ENCODE measurements around the gene PRCC.

Gene PRCC

GRCh38 chr1:156839426-156840109, 72.2 kb downstream of the PRCC start:
- Histone ChIP-seq H3K27ac (ENCODE audit: low read depth, low read length) (no peak overlapping the region), H3K4me1 (ENCODE audit: control insufficient read depth, insufficient read depth, low read length) (peaks cover 5% of the 10 kb centered on the region; the same call in 1 of the 2 replicates), H3K9ac (ENCODE audit: low read depth, low read length) (no peak overlapping the region), H3K36me3 (ENCODE audit: control insufficient read depth, insufficient read depth, low read length) (no peaks in the 10 kb centered on the region), H3K4me3 (ENCODE audit: low read depth, low read length) (no peak overlapping the region), H3K27me3 (ENCODE audit: control insufficient read depth, insufficient read depth, low read length) (peaks cover 49% of the 10 kb centered on the region), H3K9me3 (ENCODE audit: control insufficient read depth, insufficient read depth, low read length) (no peaks in the 10 kb centered on the region)

DNA sequence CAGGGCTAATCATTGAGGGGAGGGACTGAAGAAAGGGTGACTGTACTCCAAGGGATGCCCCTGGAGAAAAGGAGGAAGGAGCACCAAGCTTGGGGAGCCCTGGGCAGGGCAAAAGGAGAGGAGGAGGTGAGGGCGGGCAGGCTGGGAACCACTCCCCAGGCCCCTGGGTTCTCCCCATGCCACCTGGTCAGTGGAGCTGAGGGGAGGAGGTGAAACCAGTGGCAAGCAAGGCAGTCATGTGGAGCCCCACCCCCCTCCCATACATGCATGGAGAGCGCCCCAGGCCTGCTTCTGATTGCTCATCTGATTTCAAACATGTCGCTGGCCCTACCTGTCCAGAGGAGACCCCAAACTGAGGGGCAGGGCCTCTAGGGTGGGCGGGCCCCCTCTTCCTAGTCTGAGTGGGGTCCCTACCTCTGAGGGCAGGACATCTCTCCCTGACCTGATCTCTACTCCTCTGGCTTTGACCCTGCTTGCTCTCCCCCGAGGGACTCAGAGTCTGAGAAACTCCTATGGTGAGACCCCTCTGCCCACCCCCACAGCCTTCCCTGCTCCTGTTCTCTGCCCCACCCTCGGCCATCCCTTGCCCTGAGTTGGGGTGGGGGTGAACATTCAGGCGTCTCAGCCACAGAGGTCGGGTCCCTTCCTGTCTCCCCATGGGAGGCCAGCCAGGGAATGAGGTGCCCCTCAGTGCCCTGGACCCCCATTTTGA, 73.0 kb downstream of the PRCC start:
- Histone ChIP-seq H3K4me3 (ENCODE audit: low read depth, low read length) (no peak overlapping the region), H3K27ac (ENCODE audit: low read depth, low read length) (no peak overlapping the region), H3K9me3 (ENCODE audit: control insufficient read depth, insufficient read depth, low read length) (no peaks in the 10 kb centered on the region), H3K27me3 (ENCODE audit: control insufficient read depth, insufficient read depth, low read length) (peaks cover 51% of the 10 kb centered on the region), H3K36me3 (ENCODE audit: control insufficient read depth, insufficient read depth, low read length) (no peaks in the 10 kb centered on the region), H3K9ac (ENCODE audit: low read depth, low read length) (no peak overlapping the region), H3K4me1 (ENCODE audit: control insufficient read depth, insufficient read depth, low read length) (peaks cover 6% of the 10 kb centered on the region; the same call in 1 of the 2 replicates)

GRCh38 chr1:156840898-156841279, 73.6 kb downstream of the PRCC start:
- H3K9me3 ChIP-seq (ENCODE audit: control insufficient read depth, insufficient read depth, low read length), result no peaks in the 10 kb centered on the region
- H3K9ac ChIP-seq (ENCODE audit: low read depth, low read length), result no peak overlapping the region
- no peak overlapping the region for H3K4me3 ChIP-seq (ENCODE audit: low read depth, low read length)
- H3K27me3 ChIP-seq (ENCODE audit: control insufficient read depth, insufficient read depth, low read length), result peaks cover 56% of the 10 kb centered on the region
- peaks cover 6% of the 10 kb centered on the region; the same call in 1 of the 2 replicates for H3K4me1 ChIP-seq (ENCODE audit: control insufficient read depth, insufficient read depth, low read length)
- no peaks in the 10 kb centered on the region for H3K36me3 ChIP-seq (ENCODE audit: control insufficient read depth, insufficient read depth, low read length)
- H3K27ac ChIP-seq (ENCODE audit: low read depth, low read length), result no peak overlapping the region

- no peak overlapping the region for H3K27ac ChIP-seq (ENCODE audit: low read depth, low read length)
- H3K4me1 ChIP-seq (ENCODE audit: control insufficient read depth, insufficient read depth, low read length), result peaks cover 6% of the 10 kb centered on the region; the same call in 1 of the 2 replicates
- no peak overlapping the region for H3K9ac ChIP-seq (ENCODE audit: low read depth, low read length)
- H3K36me3 ChIP-seq (ENCODE audit: control insufficient read depth, insufficient read depth, low read length), result no peaks in the 10 kb centered on the region
- H3K27me3 ChIP-seq (ENCODE audit: control insufficient read depth, insufficient read depth, low read length), result peaks cover 61% of the 10 kb centered on the region
- no peak overlapping the region for H3K4me3 ChIP-seq (ENCODE audit: low read depth, low read length)
- no peaks in the 10 kb centered on the region for H3K9me3 ChIP-seq (ENCODE audit: control insufficient read depth, insufficient read depth, low read length)
Measured at GRCh38 chr1:156841295-156841855, 74.0 kb downstream of the PRCC start.

DNA sequence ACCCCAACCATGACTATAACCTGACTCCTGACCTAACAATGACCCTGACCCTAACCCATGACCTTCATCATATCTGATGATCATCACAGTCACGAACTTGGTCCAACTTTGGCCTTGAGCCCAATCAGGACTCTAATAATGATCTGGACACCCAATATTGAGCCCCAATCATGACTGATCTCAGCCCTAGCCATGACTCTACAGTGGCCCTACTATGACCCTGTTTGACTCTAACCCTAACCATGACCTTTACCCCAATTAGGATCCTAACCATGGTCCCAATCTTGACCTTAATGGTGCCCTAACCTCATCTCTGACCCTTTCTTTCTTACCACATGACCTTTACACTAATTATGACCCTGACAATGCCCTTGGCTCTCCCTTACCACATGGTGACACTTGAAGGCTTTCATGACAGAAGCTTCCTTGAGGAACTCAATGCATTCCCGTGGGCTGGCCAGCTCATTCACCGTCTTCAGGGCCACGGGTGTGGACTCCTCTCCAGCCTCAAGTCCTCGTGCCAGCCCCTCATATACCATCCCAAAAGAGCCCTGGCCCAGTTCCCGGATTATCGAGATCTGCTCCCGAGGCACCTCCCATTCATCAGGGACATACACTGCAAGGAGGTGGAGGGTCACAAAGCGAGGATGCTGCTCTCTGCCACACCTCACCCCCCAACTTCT, 75.4 kb downstream of the PRCC start:
- Histone ChIP-seq H3K4me1 (ENCODE audit: control insufficient read depth, insufficient read depth, low read length) (peaks cover 6% of the 10 kb centered on the region; the same call in 1 of the 2 replicates), H3K27me3 (ENCODE audit: control insufficient read depth, insufficient read depth, low read length) (peaks cover 66% of the 10 kb centered on the region), H3K9ac (ENCODE audit: low read depth, low read length) (no peak overlapping the region), H3K27ac (ENCODE audit: low read depth, low read length) (no peak overlapping the region), H3K9me3 (ENCODE audit: control insufficient read depth, insufficient read depth, low read length) (no peaks in the 10 kb centered on the region), H3K4me3 (ENCODE audit: low read depth, low read length) (no peak overlapping the region), H3K36me3 (ENCODE audit: control insufficient read depth, insufficient read depth, low read length) (no peaks in the 10 kb centered on the region)

GRCh38 chr1:156844102-156844501, 76.8 kb downstream of the PRCC start:
- H3K9me3 ChIP-seq (ENCODE audit: control insufficient read depth, insufficient read depth, low read length), result no peaks in the 10 kb centered on the region
- peaks cover 7% of the 10 kb centered on the region; the same call in 1 of the 2 replicates for H3K4me1 ChIP-seq (ENCODE audit: control insufficient read depth, insufficient read depth, low read length)
- no peak overlapping the region for H3K27ac ChIP-seq (ENCODE audit: low read depth, low read length)
- no peaks in the 10 kb centered on the region for H3K36me3 ChIP-seq (ENCODE audit: control insufficient read depth, insufficient read depth, low read length)
- no peak overlapping the region for H3K4me3 ChIP-seq (ENCODE audit: low read depth, low read length)
- H3K9ac ChIP-seq (ENCODE audit: low read depth, low read length), result no peak overlapping the region
- peaks cover 78% of the 10 kb centered on the region for H3K27me3 ChIP-seq (ENCODE audit: control insufficient read depth, insufficient read depth, low read length)

DNA sequence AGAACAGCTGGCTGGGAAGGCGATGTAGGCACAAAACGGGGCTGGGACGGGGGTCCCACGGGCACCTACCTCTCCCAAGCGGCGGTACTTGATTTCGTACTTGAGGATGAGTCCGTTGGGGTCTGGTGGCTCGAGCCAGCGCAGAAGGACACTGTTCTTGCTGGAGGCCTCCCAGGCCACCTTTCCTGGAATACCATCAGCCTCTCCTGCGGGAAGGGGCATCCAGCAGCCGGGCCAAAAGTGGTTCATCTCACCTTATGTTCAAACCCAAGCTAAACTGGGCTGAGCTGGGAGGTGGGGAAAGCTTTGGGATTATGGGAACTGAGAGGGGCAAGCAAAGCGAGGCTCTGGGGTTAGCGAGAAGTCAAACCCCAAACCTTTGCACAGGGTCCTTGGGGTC, 77.3 kb downstream of the PRCC start:
- Histone ChIP-seq H3K9me3 (ENCODE audit: control insufficient read depth, insufficient read depth, low read length) (no peaks in the 10 kb centered on the region), H3K27ac (ENCODE audit: low read depth, low read length) (no peak overlapping the region), H3K36me3 (ENCODE audit: control insufficient read depth, insufficient read depth, low read length) (no peaks in the 10 kb centered on the region), H3K4me1 (ENCODE audit: control insufficient read depth, insufficient read depth, low read length) (peaks cover 6% of the 10 kb centered on the region; the same call in 1 of the 2 replicates), H3K27me3 (ENCODE audit: control insufficient read depth, insufficient read depth, low read length) (peaks cover 83% of the 10 kb centered on the region), H3K9ac (ENCODE audit: low read depth, low read length) (no peak overlapping the region), H3K4me3 (ENCODE audit: low read depth, low read length) (peak overlapping the region; percentile 56)

DNA sequence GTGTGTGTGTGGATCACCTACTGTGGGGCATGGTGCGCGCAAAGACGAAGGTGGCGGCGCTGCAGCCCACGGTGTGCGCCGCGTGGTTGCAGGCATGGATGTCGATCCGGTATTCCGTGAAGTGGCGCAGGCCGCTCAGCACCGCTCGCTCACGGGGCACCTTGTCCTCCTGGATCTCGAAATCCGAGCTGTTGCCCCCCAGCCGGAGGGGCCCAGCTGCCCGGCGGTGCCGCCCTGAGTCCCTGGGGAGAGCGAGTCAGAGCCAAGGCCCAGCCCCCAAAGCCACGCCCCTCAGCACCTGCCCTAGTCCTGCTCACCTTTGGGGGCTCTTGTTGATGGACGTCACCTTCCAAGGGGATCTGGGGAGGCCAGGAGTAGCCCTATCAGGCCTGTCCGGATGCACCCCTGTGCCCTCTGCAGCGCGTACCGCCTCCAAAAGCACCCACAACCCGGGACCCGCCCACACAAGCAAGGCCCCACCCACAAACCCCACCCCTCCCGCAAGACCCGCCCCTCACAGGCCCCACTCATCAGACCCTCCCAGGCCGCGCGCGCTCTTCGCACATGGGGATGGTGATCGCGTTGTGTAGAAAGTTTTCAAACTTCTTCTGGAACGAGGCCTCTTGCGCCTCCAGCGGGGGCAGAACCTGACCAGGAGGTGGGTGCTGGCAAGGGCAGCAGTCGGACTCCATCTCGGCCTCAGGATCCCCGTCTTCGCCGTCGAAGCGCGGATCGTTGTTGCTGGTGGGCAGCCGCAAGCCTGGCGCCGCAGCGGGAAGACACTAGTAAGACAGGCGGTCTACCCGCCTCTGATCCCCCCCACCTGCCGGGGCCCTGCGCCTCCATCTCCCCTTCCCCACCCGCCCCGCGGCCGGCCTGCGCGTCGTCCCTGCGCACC, 78.0 kb downstream of the PRCC start:
- Histone ChIP-seq H3K36me3 (ENCODE audit: control insufficient read depth, insufficient read depth, low read length) (no peaks in the 10 kb centered on the region), H3K4me1 (ENCODE audit: control insufficient read depth, insufficient read depth, low read length) (peaks cover 6% of the 10 kb centered on the region; the same call in 1 of the 2 replicates), H3K27me3 (ENCODE audit: control insufficient read depth, insufficient read depth, low read length) (peaks cover 90% of the 10 kb centered on the region), H3K9ac (ENCODE audit: low read depth, low read length) (no peak overlapping the region), H3K27ac (ENCODE audit: low read depth, low read length) (no peak overlapping the region), H3K4me3 (ENCODE audit: low read depth, low read length) (peak overlapping the region; percentile 56), H3K9me3 (ENCODE audit: control insufficient read depth, insufficient read depth, low read length) (no peaks in the 10 kb centered on the region)

DNA sequence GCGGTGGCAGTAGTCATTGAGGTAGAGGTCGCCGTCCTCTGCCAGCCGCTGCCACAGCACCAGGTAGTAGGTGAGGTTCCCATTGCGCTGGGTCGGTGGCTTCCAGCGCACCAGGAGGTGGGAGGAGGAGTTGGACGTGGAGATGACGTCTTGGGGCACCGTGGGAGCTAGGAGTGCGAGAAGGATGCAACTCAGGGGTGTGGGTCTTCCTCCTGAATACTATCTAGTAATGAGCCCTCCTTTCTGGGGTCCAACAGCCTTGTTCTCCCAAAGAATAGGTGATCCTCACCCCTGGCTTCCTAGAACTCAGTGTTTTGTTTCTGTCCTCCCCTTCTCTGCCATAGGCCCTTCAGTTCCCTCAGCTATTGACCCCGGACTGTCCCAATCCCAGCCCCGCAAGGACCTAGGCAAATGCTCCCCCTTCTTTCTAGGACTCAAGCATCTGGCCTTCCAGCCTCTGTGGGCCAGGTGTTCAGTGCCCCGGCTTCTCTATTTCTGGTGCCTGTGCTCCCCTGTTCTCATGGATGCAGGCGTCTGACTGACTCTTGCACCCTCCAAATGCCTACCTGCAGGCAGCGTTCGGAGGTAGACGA, 78.7 kb downstream of the PRCC start:
- H3K4me3 ChIP-seq (ENCODE audit: low read depth, low read length), result peak overlapping the region; percentile 39; the same call in 1 of the 2 replicates

GRCh38 chr1:156846643-156847042, 79.3 kb downstream of the PRCC start:
- H3K4me1 ChIP-seq (ENCODE audit: control insufficient read depth, insufficient read depth, low read length), result peaks cover 6% of the 10 kb centered on the region; the same call in 1 of the 2 replicates
- H3K36me3 ChIP-seq (ENCODE audit: control insufficient read depth, insufficient read depth, low read length), result no peaks in the 10 kb centered on the region
- H3K27me3 ChIP-seq (ENCODE audit: control insufficient read depth, insufficient read depth, low read length), result peaks cover 98% of the 10 kb centered on the region
- no peak overlapping the region for H3K4me3 ChIP-seq (ENCODE audit: low read depth, low read length)
- no peak overlapping the region for H3K27ac ChIP-seq (ENCODE audit: low read depth, low read length)
- H3K9me3 ChIP-seq (ENCODE audit: control insufficient read depth, insufficient read depth, low read length), result no peaks in the 10 kb centered on the region
- no peak overlapping the region for H3K9ac ChIP-seq (ENCODE audit: low read depth, low read length)

More for the DNA sequence above, 78.7 kb downstream of the PRCC start:
- no peak overlapping the region for H3K27ac ChIP-seq (ENCODE audit: low read depth, low read length)
- H3K4me1 ChIP-seq (ENCODE audit: control insufficient read depth, insufficient read depth, low read length), result peaks cover 6% of the 10 kb centered on the region; the same call in 1 of the 2 replicates
- H3K27me3 ChIP-seq (ENCODE audit: control insufficient read depth, insufficient read depth, low read length), result peaks cover 95% of the 10 kb centered on the region
- no peak overlapping the region for H3K9ac ChIP-seq (ENCODE audit: low read depth, low read length)
- no peaks in the 10 kb centered on the region for H3K36me3 ChIP-seq (ENCODE audit: control insufficient read depth, insufficient read depth, low read length)
- no peaks in the 10 kb centered on the region for H3K9me3 ChIP-seq (ENCODE audit: control insufficient read depth, insufficient read depth, low read length)
